HepG2 (cell line): ENCODE results near the gene PNLIPRP2. TPM values are rescaled to one million over a fixed set of nuclear protein-coding genes. Genes with fewer than 3 reads are reported as not detected.

Experiments used
- ATRX ChIP-seq: sonication (generic); formaldehyde crosslinking; IDR thresholded peaks from 2 replicates; pipeline ENCODE4 v1.4.0; 2020; ENCODE audit warnings: missing genetic modification reagents, borderline replicate concordance
- BATF2 ChIP-seq: sonication (generic); formaldehyde crosslinking; IDR thresholded peaks from 2 replicates; pipeline ENCODE4 v1.8.0; 2022; ENCODE audit warnings: mild to moderate bottlenecking, missing genetic modification reagents, moderate library complexity
- CCAR2 ChIP-seq: fragments of 200-400 bp; formaldehyde crosslinking; optimal IDR thresholded peaks from 2 replicates; pipeline ENCODE3; 2018; ENCODE audit warnings: low read depth, mild to moderate bottlenecking, low read length, moderate library complexity
- GATAD2A ChIP-seq: IDR thresholded peaks from 2 replicates; pipeline ENCODE4 v1.6.1; 2016
- KDM1A ChIP-seq: IDR thresholded peaks from 2 replicates; pipeline ENCODE4 v1.6.1; 2016; ENCODE audit warnings: missing compliant biosample characterization
- MLXIP ChIP-seq: sonication (generic); formaldehyde crosslinking; IDR thresholded peaks from 2 replicates; pipeline ENCODE4 v1.9.0; 2021; ENCODE audit warnings: missing genetic modification reagents, borderline replicate concordance
- NAIF1 ChIP-seq: sonication (generic); formaldehyde crosslinking; IDR thresholded peaks from 2 replicates; pipeline ENCODE4 v1.5.0; 2020; ENCODE audit warnings: mild to moderate bottlenecking, missing genetic modification reagents, borderline replicate concordance
- PRDM10 ChIP-seq: sonication (generic); formaldehyde crosslinking; IDR thresholded peaks from 2 replicates; pipeline ENCODE4 v1.4.0; 2020; ENCODE audit warnings: low read depth, missing genetic modification reagents
- RBFOX2 ChIP-seq: fragments of 200-400 bp; formaldehyde crosslinking; IDR thresholded peaks from 2 replicates; pipeline ENCODE4 v1.6.1; 2017; ENCODE audit warnings: low read depth, mild to moderate bottlenecking, low read length
- SALL2 ChIP-seq: sonication (generic); formaldehyde crosslinking; IDR thresholded peaks from 2 replicates; pipeline ENCODE4 v1.8.1; 2023; ENCODE audit warnings: mild to moderate bottlenecking, missing genetic modification reagents, inconsistent platforms
- SIN3B ChIP-seq: fragments of 150-350 bp; IDR thresholded peaks from 2 replicates; pipeline ENCODE4 v1.6.1; 2014; ENCODE audit warnings: low read length
- ZNF281 ChIP-seq: sonication (generic); formaldehyde crosslinking; IDR thresholded peaks from 2 replicates; pipeline ENCODE4 v1.4.0; 2020; ENCODE audit warnings: missing genetic modification reagents, borderline replicate concordance
- ZNF367 ChIP-seq: sonication (generic); formaldehyde crosslinking; IDR thresholded peaks from 2 replicates; pipeline ENCODE4 v1.4.0; 2020; ENCODE audit warnings: missing genetic modification reagents, borderline replicate concordance
- ZNF580 ChIP-seq: IDR thresholded peaks from 2 replicates; pipeline ENCODE4 v1.6.1; 2016; ENCODE audit warnings: low read depth, borderline replicate concordance
- ZNF770 ChIP-seq: sonication (generic); formaldehyde crosslinking; IDR thresholded peaks from 2 replicates; pipeline ENCODE4 v1.5.0; 2020; ENCODE audit warnings: mild to moderate bottlenecking, missing genetic modification reagents
- polyA plus RNA-seq, 8 experiments: library from polyadenylated mRNA; depleted of rRNA in 3 of 8; stranded (reverse) in 7 of 8; unstranded in 1 of 8; fragments of >200 nt; fragmentation: Illumina TruSeq in 4 of 8; extraction: Trizol in 4 of 8; gene quantifications; 2 replicates each; pipeline versions ENCODE4 v1.2.1 to v1.2.3, GENCODE V29; 2011 to 2016; ENCODE audit warnings: low read depth in 4 of 8, missing spikeins in 1 of 8, mixed read lengths in 1 of 8; ENCODE audit not compliant: insufficient read depth in 1 of 8
- total RNA-seq, 5 experiments: library from RNA; depleted of rRNA; stranded (reverse); fragments of >200 nt; fragmentation: Illumina TruSeq; extraction: Trizol; gene quantifications; 2 replicates each; pipeline ENCODE4 v1.2.3, GENCODE V29; 2016; ENCODE audit warnings: low read depth in 1 of 5

The PNLIPRP2 gene
- total and polyA plus RNA-seq, 2 of the 13 experiments (the other 11 are each of a cell fraction or from before 2014, with no cell fraction given): 0.21 to 0.97 TPM

GRCh38 chr10:116620423-116621400 lies at the start of gene PNLIPRP2 (continued):
- no peak for TF ChIP-seq ZNF770 (CRISPR knock-in tag)
- TF ChIP-seq CCAR2: no peak
- TF ChIP-seq SIN3B: no peak
- no peak for TF ChIP-seq NAIF1
- TF ChIP-seq PRDM10 (CRISPR knock-in tag): no peak
- TF ChIP-seq ZNF367: no peak
- no peak for TF ChIP-seq RBFOX2
- no peak for TF ChIP-seq ATRX
- no peak for TF ChIP-seq SALL2 (CRISPR knock-in tag)
- no peak for TF ChIP-seq MLXIP (CRISPR knock-in tag)
- no peak for TF ChIP-seq ZNF281 (CRISPR knock-in tag)
- TF ChIP-seq ZNF580: no peak
- TF ChIP-seq BATF2 (CRISPR knock-in tag): no peak
- TF ChIP-seq KDM1A (CRISPR knock-in tag): no peak
- 0 out of 2 replicates have a peak, but pooled peaks have one; percentile 26 for TF ChIP-seq GATAD2A
